Caki2 (cell line): Measurements from ENCODE around the gene DNAI2. TPM values are rescaled to one million over a fixed set of nuclear protein-coding genes. Genes with fewer than 3 reads are reported as not detected.

ENCODE experiments used
- DNase-seq: peaks from one replicate; pipeline ENCODE4 v3.0.0-alpha.2; 2015; ENCODE audit warnings: low read depth
- in situ Hi-C: cut with HindIII; loops from 2 replicates; pipeline ENCODE4 v1.10.0; 2016; ENCODE audit warnings: low sequenced_read_pairs, low pct_unique_long_range_greater_than_20kb, mixed read lengths
- total RNA-seq: library from RNA; depleted of rRNA; stranded (reverse); fragments of >200 nt; shearing (Covaris generic); gene quantifications from 2 replicates; pipeline ENCODE4 v1.2.3, GENCODE V29; 2014; ENCODE audit warnings: low replicate concordance; rRNA removed

The DNAI2 gene
- total RNA-seq, 1 experiment from 2014 or later: not detected

- in situ Hi-C loops: no loop called here
- no peak for DNase-seq
Observed at GRCh38 chr17:74362810-74363498, 88.9 kb downstream of the DNAI2 start.

Other genes with a start within 250 kb of the DNAI2 start
- gene RPL38, start 70.6 kb upstream of the DNAI2 start, total RNA-seq: 1,493 and 1,714 TPM in 2 replicates
- gene TTYH2, start 60.7 kb upstream of the DNAI2 start, total RNA-seq: 1.2 and 13.3 TPM in 2 replicates
- not detected in 2 replicates for gene KIF19, start 52.0 kb downstream of the DNAI2 start, total RNA-seq
- gene BTBD17, start 87.6 kb downstream of the DNAI2 start, total RNA-seq: not detected in 2 replicates
- not detected in 2 replicates for gene GPR142, start 93.3 kb downstream of the DNAI2 start, total RNA-seq
- gene GPRC5C, start 157.9 kb downstream of the DNAI2 start, total RNA-seq: 328 and 424 TPM in 2 replicates
- gene CD300A, start 192.4 kb downstream of the DNAI2 start, total RNA-seq: not detected in 2 replicates